Measurements from ENCODE around the gene ENTREP3. TPM values are rescaled to one million over a fixed set of nuclear protein-coding genes. Genes with fewer than 3 reads are reported as not detected.

ENTREP3 gene
- total RNA-seq, 1 donor: 7.8 TPM

- no peak overlapping the region for H3K4me3 ChIP-seq (ENCODE audit: low read depth, low read length)
- TF ChIP-seq, protein P1, sequence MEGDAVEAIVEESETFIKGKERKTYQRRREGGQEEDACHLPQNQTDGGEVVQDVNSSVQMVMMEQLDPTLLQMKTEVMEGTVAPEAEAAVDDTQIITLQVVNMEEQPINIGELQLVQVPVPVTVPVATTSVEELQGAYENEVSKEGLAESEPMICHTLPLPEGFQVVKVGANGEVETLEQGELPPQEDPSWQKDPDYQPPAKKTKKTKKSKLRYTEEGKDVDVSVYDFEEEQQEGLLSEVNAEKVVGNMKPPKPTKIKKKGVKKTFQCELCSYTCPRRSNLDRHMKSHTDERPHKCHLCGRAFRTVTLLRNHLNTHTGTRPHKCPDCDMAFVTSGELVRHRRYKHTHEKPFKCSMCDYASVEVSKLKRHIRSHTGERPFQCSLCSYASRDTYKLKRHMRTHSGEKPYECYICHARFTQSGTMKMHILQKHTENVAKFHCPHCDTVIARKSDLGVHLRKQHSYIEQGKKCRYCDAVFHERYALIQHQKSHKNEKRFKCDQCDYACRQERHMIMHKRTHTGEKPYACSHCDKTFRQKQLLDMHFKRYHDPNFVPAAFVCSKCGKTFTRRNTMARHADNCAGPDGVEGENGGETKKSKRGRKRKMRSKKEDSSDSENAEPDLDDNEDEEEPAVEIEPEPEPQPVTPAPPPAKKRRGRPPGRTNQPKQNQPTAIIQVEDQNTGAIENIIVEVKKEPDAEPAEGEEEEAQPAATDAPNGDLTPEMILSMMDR (IDR thresholded peaks at IDR 0.05; ENCODE audit: insufficient read depth, low read depth, low read length): no peak
- no peak for DNase-seq (ENCODE audit: low read depth)
Observed at GRCh38 chr1:155202731-155203515, 52.4 kb downstream of the ENTREP3 start.

DNA sequence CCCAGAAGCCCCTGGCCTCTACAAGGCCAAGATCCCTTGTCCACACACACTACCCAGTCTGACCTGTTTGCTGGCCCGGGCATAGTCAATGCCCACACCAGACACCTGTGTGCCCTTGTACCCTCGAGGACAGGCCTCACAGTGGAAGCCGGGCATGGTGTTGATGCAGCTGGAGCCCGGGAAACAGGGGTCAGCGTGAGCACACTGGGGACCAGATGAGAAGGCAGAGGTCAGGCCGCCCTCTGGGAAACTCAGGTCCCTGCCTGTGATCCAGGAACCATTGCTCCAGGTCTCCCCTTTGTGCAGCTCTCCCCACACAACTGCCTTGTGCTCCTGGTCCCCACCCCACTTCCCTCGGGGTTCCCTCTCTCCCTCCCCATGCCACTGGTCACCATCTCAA lies 53.1 kb downstream of the ENTREP3 start:
- H3K4me3 ChIP-seq (ENCODE audit: low read depth, low read length): no peak overlapping the region
- no peak for DNase-seq (ENCODE audit: low read depth)
- TF ChIP-seq, protein P1 (IDR thresholded peaks at IDR 0.05; ENCODE audit: insufficient read depth, low read depth, low read length): no peak

DNA sequence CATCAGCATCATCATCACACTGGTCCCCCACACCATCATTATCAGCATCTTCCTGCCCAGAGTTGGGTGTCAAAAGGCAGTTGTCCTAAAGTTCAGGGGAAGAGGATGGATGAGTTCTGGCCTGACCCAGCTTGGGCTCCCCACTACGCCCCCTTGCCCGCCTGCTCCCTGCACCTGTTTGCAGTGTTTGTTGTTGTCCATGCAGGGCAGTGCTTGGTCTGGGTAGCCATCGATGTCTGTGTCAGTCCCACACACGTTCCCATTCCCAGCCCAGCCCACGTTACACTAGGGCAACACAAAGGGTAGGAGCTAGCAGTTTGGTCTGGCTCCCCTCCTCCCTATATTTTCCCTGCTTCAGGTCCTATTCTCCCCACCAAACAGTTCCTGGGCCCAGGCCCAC lies 54.4 kb downstream of the ENTREP3 start:
- DNase-seq (ENCODE audit: low read depth): no peak
- no peak overlapping the region for H3K4me3 ChIP-seq (ENCODE audit: low read depth, low read length)
- TF ChIP-seq, protein P1 (IDR thresholded peaks at IDR 0.05; ENCODE audit: insufficient read depth, low read depth, low read length): no peak

DNA sequence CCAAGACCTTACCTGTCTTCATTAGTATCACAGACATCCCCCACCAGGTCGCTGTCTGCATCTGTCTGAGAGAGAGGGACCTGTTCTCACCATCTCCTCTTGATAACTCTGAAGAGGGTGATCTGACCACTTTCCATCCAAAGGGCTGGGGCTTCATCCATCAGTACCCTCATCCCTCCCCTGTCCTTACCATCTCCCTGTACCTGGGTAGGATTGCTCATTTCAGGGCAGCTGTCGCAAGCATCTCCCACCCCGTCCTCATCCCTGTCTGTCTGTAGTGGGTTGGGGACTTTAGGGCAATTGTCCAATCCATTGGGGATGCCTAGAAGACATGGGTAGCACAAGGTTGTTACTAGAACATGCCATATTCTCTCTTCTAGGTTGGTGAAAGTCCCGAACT lies 55.5 kb downstream of the ENTREP3 start:
- TF ChIP-seq, protein P1 (IDR thresholded peaks at IDR 0.05; ENCODE audit: insufficient read depth, low read depth, low read length): no peak
- DNase-seq (ENCODE audit: low read depth): no peak
- H3K4me3 ChIP-seq (ENCODE audit: low read depth, low read length): no peak overlapping the region

DNA sequence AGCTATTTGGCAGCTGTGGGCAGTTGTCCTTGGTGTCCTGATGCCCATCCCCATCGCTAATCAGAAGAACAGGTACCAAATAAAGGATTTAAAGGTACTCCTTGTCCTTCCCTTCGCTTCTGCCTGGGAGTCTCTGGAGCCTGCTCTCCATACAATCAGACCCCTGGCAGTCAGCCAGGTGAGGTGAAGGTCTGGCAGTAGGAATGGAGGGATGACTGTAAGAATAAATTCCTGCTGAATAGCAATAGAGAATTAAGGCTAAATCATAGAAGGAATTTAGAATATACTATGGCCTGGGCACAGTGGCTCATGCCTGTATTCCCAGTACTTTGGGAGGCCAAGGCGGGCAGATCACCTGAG lies 56.8 kb downstream of the ENTREP3 start:
- TF ChIP-seq, protein P1 (IDR thresholded peaks at IDR 0.05; ENCODE audit: insufficient read depth, low read depth, low read length): no peak
- no peak overlapping the region for H3K4me3 ChIP-seq (ENCODE audit: low read depth, low read length)
- DNase-seq (ENCODE audit: low read depth): no peak

GRCh38 chr1:155197901-155198546 lies 57.3 kb downstream of the ENTREP3 start:
- DNase-seq (ENCODE audit: low read depth): no peak
- TF ChIP-seq, protein P1 (IDR thresholded peaks at IDR 0.05; ENCODE audit: insufficient read depth, low read depth, low read length): no peak
- H3K4me3 ChIP-seq (ENCODE audit: low read depth, low read length): no peak overlapping the region

Other genes starting within 250 kb of the ENTREP3 start
- gene DCST2, start 221.7 kb downstream of the ENTREP3 start, total RNA-seq: not detected in 2 replicates
- gene DCST1, start 221.7 kb downstream of the ENTREP3 start, total RNA-seq: not detected in 2 replicates
- gene ADAM15, start 204.2 kb downstream of the ENTREP3 start, total RNA-seq: 41.2 and 49.2 TPM in 2 replicates
- 2.6 and 3.9 TPM in 2 replicates for gene EFNA4, start 191.7 kb downstream of the ENTREP3 start, total RNA-seq
- 0.32 and 0.43 TPM in 2 replicates for gene EFNA3, start 176.6 kb downstream of the ENTREP3 start, total RNA-seq
- gene EFNA1, start 127.6 kb downstream of the ENTREP3 start, total RNA-seq: not detected in 2 replicates
- 52.5 and 58.7 TPM in 2 replicates for gene SLC50A1, start 119.6 kb downstream of the ENTREP3 start, total RNA-seq
- 23.7 and 47.0 TPM in 2 replicates for gene DPM3, start 115.0 kb downstream of the ENTREP3 start, total RNA-seq
- 65.6 and 95.3 TPM in 2 replicates for gene KRTCAP2, start 82.2 kb downstream of the ENTREP3 start, total RNA-seq
- gene TRIM46, start 81.6 kb downstream of the ENTREP3 start, total RNA-seq: 6.5 and 7.7 TPM in 2 replicates
- 32.8 and 35.8 TPM in 2 replicates for gene THBS3, start 47.6 kb downstream of the ENTREP3 start, total RNA-seq
- gene MTX1, start 46.8 kb downstream of the ENTREP3 start, total RNA-seq: 38.0 and 45.1 TPM in 2 replicates
- 33.7 and 35.8 TPM in 2 replicates for gene SCAMP3, start 6.9 kb upstream of the ENTREP3 start, total RNA-seq
- gene CLK2, start 18.0 kb upstream of the ENTREP3 start, total RNA-seq: 19.3 and 21.6 TPM in 2 replicates
- 0.86 and 1.6 TPM in 2 replicates for gene HCN3, start 22.0 kb upstream of the ENTREP3 start, total RNA-seq
- not detected in 2 replicates for gene PKLR, start 46.0 kb upstream of the ENTREP3 start, total RNA-seq
- 427 and 428 TPM in 2 replicates for gene FDPS, start 53.4 kb upstream of the ENTREP3 start, total RNA-seq
- gene RUSC1, start 65.4 kb upstream of the ENTREP3 start, total RNA-seq: 18.4 and 22.9 TPM in 2 replicates